Left hindlimb (tissue), 1 donor: ENCODE results near the gene MEGF6.

ENCODE experiments used
- DNase-seq: peaks from one replicate; pipeline ENCODE4 v3.0.0-alpha.2; 2018

MEGF6 gene

DNA sequence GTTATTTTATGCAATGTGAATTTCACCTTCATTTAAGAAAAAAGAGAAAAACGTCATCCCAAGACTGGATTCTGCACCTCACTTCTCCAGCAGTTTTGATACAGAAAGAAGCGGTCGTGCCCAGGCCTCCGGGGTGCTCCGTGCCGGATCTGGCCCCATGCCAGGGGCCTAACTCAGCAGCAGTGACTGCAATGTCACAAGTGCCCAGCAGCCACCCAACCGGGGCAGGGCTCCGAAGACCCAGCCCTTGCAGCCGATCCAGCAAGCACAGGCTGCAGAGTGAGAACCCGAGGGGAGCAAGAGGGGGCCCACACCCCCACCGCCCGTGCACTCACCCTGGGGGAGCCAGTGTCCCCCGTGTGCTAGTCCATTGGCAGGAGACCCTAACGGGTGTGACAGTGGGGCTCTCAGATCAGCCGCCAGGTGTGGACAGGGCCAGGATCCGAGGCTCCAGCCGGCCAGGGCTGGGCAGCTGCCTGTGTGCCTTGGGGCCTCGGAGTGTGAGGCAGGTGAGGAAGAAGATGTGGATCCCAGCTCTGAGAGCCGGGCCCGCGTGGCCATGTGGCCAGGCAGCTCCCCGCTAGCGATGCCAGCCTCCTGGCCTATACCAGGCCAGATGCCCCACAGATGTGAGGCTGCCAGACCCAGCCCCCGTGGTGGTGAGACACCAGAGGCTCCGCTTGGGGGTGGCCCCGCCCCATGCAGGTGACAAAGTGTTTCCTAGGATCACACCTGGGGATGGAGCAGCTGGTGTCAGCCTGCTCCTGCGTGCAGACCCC is 60.6 kb downstream of the MEGF6 start:
- no peak for DNase-seq

DNA sequence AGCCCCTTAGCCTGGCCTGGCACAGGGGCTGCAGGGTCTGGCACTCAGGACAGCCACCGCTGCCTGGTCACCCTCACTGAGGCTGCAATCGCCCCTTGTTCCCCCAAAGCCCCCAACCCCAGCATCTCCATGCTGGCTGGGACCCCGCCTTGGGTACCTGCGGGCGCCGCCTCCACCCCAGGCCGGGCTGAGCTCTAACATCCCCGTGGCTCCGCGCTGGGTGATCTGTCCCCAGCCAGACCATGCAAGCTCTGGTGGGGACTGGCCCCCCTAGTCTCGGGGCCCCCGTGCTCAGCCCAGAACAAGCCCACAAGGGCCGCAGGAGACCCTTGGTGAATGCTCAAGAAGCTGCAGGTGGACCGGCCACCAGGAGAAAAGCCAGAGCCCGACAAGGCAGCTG is 62.4 kb downstream of the MEGF6 start:
- no peak for DNase-seq

DNA sequence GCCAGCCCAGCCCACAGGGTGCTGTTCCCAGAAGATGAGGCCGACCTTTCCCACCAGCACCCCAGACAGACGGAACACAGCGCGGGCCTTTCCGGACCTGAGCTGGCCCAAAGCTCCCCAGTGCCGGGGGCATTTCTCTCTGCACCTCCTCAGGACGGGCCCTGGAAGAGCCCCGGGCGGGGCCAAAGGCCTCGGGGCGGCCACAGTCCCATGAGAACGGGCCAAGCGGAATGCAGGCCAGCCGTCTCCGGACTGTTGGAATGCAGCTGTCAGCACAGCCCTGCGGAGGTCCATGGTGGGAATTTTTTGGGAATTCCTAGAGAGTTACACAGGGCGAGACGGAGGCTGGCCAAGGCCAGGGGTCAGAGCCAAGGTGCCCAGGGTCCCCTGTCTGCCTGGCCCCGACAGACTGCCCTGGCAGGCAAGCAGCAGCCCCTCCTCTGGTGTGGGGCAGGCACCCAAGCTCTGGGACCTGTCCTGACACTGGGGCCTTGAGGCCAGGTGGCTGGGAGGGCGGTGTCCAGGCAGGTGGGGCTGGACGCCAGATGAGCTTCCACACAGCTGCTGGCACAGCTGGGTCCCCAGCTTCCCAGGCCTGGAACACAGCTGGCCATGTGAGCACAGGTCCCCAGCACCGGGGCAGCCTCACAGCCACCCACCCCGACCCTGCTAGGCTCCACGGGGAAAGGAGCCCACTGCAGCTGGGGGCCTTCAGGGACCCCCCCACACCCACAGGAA is 63.0 kb downstream of the MEGF6 start:
- DNase-seq = no peak

DNA sequence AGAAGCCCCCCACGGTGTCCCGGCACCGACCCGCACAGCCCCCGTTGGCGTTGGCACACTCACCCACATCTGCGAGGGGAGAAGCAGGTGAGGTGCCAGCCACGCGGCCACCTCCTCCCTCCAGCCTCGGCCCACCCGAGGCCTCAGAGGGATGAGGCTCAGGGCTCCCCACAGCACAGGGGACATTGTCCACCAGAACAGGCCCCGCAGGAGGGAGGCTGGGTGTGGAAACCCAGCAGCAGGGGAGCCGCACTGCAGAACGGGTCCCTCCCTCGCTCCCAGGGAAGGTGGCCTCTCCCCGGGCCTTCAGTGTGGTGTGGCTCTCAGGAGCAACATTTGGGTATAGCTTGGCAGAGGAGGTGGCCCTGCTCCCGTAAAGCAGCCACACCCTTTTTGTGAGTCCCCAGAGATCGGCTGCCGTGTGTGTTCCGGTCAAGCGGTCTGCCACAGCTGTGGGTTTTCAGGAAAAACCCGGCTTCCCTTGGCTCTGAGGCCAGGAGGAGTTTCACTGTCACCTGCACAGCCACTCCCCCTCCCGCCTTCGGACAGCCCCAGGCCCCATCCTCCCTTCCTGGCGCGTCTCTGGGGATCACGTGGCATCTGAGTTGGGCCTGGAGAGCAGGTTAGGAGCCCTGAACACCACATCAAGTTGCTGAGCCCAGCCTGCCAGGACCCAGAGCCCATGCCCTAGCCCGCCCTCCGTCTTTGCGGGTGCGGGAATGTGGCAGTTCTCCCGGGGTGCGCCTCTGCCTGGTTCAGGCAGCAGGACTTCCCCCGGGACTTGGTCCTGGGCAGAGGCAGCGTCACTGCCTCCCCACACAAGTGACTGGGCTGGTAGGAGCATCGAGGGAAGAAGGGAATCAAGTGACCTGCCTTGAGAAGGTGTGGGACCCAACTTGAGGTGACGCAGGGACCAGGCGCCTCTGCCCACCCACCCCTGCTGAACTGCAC is 64.0 kb downstream of the MEGF6 start:
- no peak for DNase-seq

DNA sequence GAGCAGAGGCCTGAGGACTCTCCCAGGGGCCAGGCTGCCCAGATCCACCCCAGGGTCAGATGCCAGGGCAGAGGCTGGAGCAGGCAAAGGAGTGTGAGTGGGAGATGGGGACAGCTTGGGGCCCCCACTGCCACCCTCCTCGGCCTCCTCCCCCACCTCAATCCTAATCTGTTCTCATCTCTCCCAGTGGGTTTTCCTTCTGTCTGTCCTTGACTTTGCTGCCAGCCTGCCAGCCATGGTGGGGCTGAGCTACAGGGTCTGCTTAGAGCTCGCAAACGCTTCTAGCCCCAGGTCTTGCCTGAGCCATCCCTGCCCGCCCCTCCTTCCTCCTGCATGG is 65.3 kb downstream of the MEGF6 start:
- no peak for DNase-seq

DNA sequence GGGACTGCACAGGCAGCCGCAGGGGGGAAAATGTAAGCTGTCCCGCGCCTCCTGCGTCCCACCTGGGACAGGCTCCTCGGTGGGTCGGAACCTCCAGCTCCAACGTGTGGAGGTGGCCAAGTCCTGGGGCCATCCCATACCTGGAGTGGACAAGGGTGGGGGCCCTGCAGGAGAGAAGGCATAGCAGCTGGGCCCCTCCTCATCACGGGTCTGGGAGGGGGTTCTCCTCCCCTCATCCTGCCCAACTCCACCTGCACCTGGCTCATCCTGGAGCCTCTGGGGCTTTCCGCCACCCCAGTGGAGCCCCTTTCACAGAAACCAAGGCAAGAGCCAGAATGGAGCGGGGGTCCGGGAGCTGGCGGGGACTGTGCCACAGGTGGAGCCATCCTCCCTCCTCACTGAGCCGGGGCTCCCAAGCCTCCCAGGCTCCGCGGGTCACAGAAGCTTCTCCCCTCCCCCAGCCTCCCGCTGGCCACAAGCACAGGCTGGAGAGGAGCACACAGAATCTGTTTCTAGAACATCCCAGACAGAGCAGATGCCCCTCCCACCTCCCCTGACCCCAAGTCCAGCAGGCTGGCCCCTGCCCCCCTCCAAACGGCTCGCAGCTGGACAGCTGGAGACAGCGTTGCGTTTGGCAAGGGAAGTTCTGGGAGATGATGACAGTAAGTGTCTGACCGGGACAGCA is 65.8 kb downstream of the MEGF6 start:
- DNase-seq = no peak

DNA sequence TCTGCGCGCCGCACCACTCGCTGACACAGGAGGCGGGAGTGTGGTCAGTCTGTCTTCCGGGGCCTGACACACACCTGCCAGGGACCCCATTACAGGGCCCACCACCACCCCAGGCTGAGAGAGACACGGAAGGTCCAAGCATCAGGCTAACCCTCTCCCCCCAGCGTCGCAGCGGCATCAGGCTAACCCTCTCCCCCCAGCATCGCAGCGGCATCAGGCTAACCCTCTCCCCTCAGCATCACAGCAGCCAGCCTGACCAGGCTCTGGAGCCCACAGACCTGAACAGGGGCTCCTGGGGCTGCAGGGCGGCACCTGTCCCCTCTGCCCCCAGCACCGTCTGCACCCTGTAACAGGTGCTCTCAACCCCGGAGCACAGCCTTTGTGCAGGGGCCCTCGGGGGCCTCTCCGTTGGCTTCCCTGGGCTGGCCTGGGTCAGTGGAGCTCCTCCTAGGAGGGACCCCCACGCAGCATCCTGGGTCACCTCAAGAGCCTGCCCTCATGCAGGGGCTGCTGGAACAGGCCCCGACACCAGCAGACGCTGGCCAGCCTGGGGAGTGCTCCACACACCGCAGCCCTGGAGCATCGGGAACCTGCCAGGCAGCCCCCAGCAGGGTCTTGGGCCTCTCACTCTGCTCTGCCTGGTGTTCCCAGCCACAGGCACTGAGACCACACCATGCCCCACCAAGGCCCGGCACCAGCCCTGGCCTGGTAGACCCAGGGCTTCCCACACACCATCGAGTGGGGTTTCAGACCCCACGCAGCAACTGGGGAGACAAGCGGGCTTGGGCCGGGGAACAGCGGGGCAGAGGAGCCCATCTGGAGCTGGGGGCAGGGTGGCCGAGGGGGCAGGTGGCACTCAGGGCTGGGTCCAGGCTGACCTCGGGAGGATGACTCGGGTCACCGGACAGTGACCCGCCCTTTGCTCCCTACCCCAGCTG is 67.0 kb downstream of the MEGF6 start:
- DNase-seq = no peak

DNA sequence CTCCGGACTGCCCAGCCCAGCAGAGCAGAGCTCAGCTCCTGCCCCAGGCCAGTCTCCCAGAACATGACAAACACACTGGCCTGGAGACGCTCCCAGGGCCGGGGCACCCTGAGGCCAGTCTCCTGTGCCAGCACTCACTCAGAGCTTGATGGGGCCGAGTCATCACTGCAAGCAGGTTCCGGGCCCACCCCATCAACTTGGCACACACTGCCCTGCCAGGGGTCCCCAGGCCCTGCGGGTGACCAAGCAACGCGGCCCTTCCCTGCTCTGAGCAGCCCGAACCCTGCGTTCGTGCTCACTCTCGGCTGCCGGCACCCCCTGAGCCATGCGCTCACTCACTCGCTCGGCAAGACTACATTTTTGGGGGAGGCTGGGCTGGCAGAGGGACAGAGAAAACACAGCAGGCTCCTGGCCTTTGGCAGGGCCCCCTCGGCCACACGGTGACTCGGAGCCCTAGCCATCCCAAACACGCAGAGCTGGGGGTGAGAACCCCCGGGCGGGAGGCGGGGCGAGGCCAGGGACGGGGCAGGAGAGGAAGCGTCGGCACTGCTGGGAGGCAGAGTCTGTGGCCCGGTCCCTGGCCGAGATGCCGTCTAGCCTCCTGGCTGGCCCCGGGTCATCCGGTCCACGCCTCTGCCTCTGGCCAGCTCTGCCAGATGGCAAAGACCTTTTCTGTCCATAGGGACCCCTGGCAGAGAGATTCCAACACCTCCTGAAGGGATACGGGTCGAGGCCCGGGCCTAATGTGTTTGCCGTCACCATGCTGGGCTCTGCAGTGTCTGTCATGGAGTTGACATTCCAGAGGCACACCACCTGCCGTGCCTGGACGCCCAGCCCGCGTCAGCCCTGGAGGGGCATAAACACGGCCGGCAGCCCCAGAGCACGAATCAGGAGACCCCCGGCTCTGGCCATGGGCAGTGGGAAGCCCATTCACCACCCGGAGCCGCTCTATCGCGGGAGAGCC is 68.0 kb downstream of the MEGF6 start:
- no peak for DNase-seq

DNA sequence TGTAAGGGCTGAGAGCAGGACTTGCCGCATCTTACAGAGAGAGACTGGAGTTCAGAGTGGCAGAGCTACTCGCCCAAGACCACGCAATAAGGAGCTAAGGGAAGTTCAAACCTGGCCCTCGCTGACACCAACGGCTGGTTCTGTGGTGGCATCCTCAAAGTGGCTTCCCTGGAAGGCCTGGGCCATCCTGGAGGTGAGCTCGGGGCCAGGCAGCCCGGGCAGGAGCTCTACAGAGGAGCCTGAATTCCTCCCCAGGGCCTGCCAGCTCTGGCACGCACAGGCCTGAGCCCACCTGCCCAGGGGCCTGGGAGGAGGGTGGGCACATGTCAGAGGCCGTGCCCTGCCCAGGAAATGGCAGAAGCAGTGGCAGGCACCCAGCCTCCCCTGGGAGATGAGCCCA is 68.6 kb downstream of the MEGF6 start:
- no peak for DNase-seq

DNA sequence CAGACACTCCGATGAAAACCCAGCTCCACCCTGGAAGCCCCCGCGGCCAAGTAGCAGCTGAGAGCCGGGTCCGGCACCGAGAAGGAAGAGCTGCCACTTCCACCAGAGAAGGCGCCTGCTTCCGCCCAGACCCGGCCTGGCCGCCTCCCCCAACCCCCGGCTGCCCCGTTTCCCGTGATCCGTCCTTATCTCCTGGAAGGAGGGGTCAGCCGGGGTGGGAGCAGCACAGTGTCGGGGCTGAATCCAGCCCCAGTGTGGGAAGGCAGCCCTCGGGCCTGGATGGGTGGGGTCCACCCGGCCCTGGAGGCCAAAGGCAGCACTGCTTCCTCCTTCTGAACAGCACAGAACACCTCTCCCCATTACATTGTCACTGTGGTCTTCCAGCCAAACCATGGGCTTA is 69.4 kb downstream of the MEGF6 start:
- no peak for DNase-seq

DNA sequence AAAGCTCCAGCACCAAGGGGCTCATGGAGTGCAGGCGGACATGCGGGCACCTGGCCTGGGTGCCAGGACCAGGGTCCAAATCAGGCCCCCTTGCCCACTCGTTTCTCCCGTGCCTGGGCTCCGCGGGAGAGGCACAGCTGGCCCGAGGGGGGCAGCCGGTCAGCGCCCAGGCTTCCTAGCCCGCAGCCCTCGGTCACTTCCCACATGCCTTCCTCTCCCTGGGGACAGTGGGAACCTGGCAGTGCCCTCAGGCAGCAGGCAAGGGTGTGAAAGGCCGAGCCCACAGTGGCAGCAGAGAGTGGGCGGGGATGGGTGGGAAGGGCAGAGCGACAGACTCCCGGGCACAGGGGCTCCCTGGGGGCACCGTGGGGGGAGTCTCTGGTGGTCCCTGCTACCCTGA is 69.8 kb downstream of the MEGF6 start:
- DNase-seq = no peak

DNA sequence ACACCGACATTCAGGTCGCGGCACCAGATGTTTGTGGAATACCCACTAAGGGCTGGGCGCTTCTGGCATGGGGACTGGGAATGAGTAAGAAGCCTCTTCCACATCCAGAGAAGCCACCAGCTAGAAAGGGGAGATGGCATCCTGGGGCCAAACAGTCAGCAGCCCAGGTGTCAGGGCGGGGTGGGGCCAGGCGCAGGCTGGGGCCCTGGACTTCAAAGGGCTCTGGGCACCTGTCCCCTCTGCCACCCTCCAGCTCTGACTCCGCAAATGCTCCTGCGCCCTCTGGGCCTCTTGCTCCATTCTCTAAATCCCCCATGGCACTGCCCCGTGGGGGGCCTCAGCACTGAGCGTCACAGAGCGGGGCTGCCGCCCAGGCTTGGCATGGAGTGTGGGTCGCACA is 70.4 kb downstream of the MEGF6 start:
- no peak for DNase-seq

DNA sequence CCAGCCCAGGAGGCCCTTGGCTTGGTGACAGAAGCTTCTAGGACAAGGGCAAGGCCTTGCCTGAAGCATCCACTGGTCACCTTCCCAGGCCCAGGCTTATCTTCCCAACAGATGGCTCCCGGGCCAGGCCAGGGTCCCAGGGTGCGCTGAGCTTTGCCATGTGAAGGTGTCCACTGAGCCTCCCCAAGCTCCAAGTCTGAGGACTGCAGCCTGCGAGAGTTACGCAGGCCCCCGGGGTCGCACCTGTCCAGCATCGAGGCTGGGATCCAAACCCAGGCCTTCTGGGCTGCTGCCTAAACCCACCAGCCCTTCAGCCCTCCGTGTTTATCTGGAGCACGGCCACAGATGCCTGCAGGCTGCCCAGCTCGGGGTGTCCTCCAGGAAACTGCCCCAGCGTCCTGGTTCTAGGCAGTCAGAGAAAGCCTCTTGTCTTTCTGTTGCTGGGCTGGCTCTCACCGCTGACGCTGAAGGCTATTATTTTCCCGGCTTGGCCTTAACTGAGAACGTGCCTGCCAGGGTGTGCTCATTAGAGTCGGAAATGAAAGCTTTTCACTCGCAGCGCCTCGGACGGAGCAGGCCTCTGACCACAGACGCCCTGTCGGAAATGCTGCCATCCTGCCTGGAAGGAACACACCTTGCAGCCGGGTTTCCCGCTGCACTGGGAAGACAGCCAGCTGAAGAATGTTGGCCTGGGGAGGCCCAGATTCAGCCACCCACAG is 71.4 kb downstream of the MEGF6 start:
- DNase-seq = peak; percentile 74

DNA sequence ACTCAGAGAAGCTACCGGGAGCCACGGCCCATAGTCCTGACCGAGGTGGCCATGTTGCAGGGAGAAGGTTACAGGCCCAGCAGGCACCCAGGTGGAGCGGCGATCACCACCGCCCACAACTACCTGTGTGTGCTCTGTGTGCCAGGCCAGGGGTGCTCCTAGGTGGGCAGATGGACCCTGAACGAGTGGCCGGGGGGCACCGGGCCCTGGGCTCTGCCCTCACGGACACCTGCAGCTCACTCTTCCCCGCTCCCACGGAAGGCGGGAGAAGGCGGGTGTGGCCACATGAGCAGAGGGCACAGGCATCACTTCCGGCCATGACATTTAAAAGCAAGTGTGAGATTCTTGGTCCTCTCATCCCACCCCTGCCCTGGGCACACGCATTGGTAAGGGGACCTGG is 73.9 kb downstream of the MEGF6 start:
- no peak for DNase-seq

DNA sequence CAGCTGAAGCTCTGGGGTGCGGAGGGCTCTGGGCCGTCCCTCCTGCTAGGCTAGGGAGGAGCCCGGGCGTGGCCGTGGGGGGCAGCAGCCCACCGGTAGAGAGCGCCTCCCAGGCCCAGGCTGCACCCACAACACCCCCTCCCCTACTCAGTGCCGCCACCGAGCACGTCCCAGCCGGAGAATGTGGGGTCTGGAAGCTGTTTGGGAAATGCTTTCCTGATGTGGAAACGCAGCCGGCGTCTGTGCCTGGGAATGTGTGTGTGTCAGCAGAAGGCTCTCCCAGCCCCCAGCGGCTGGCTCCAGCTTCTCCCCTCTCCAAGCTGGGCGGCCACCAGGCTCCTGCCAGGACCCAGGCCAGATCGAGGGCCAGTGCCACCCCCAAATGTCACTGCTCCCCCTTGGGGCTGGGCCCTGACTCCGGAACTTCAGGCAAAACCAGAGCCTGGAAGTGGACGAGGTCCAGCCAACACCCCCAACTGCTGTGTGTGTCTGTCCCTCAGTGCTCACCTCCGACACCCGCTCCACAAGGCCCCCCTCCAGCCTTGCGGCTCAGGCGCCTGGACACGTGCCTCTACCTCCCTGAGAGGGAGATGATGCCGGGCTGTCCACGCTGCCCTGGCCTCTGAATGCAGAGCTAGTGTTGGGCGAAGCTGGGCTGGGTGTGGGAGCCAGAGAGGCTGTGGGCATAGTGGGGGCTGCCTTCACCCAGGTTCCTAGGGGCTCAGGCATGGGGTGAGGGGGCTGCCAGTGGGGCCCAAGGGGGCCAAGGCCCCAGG is 74.7 kb downstream of the MEGF6 start:
- DNase-seq = no peak

DNA sequence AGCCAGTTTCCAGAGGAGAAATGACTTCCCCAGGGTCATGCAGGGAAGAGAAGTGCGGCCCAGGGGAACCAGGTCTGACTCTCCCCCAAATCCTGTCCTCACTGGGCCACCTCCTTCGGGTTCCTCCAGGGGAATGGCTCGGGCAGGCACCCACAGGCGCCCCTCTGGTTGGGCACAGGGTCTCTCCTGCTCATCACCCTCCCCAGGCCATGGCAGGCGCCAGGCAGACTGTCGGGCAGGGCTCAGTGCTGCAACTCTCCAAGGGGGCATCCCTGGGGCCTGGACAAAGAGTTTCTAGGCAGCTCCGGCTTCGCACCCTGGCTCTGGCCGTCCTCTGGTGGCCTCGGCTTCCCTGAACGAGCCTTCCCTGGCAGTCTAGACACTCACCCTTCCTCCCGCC is 75.6 kb downstream of the MEGF6 start:
- DNase-seq = no peak

DNA sequence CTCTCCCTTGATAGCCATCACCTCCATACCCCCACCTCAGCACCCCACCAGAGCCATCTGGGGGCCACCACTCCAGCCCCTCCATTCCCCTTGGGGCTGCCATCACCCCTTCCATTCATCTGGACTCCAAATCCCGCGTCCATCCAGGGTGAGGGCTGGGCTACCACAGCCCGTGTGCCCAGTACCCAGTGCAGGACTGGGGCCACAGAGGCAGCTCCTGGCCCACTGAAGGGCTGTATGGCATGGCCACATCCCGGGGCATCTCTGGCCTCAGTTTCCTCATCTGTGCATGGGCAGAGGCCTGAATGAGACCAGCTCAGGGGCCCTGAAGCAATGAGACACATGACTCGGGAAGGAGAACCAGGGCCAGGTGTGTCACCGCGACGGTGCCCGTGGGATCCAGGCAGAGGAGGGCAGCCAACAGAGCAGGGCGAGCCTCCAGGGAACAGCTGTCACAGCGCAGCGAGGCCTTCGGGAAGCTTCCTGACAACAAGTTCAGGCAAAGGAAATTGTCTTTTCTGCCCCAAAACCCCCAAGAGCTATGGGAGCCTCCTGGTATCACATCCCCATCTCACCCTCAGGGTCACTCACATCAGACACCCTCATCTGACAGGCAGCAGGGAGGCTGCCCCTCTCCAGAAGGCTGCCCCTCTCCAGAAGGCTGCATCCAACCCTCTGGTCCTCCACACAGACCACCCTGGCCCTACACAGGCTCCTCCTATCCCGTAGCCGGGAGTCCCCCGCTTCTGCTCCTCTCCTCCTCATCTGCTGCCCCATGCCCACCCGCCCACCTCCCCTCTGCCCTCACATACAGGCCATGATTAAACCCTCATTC is 76.3 kb downstream of the MEGF6 start:
- DNase-seq = no peak
